ENCODE measurements around the gene AFMID. TPM values are rescaled to one million over a fixed set of nuclear protein-coding genes. Genes with fewer than 3 reads are reported as not detected.
A peak's percentile ranks its signal among the peaks of the same experiment; 100 is the strongest.

Gene AFMID
- total and polyA plus RNA-seq, 2 of the 13 experiments (the other 11 are each of a cell fraction or from before 2014, with no cell fraction given) = 249 to 270 TPM

DNA sequence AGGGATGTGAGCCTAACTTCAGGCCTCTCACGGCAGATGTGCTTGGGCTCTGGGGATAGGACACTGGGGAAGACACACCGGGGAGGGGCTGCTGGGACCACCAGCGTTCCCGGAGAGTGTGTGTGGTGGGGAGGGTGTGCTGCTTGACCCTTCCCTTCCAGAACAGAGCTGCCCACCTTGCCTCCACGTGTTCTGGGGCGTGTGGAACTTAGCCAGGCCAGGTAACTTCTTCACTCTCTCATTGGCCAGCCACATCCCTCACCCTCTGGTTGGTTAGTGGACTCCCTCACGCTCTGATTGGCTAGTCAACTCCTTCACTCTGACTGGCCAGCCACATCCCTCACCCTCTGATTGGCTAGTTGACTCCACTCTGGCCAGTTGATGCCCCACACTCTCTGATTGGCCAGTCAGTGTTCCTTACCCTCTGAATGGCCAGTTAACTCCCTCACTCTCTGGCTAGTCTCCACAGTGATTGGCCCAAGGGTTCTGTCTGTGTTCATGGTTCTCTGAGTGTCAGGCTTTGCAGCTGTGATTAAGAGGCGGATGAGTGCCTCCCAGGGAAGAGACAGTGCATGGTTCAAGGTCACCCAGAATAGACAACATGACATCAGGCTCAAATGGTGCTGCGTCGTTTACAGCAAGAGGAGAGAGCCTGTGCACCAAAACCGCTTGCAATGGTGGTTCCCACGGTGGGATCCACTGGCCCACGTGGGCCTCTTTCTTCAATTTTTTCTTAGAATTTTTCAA is 54.3 kb downstream of the AFMID start (continued):
- TF ChIP-seq, protein P1, sequence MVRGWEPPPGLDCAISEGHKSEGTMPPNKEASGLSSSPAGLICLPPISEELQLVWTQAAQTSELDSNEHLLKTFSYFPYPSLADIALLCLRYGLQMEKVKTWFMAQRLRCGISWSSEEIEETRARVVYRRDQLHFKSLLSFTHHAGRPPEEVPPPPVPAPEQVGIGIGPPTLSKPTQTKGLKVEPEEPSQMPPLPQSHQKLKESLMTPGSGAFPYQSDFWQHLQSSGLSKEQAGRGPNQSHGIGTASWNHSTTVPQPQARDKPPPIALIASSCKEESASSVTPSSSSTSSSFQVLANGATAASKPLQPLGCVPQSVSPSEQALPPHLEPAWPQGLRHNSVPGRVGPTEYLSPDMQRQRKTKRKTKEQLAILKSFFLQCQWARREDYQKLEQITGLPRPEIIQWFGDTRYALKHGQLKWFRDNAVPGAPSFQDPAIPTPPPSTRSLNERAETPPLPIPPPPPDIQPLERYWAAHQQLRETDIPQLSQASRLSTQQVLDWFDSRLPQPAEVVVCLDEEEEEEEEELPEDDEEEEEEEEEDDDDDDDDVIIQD (CRISPR knock-in tag; IDR thresholded peaks at IDR 0.05; ENCODE audit: low read depth) = peak; percentile 64
- TF ChIP-seq, protein P2, sequence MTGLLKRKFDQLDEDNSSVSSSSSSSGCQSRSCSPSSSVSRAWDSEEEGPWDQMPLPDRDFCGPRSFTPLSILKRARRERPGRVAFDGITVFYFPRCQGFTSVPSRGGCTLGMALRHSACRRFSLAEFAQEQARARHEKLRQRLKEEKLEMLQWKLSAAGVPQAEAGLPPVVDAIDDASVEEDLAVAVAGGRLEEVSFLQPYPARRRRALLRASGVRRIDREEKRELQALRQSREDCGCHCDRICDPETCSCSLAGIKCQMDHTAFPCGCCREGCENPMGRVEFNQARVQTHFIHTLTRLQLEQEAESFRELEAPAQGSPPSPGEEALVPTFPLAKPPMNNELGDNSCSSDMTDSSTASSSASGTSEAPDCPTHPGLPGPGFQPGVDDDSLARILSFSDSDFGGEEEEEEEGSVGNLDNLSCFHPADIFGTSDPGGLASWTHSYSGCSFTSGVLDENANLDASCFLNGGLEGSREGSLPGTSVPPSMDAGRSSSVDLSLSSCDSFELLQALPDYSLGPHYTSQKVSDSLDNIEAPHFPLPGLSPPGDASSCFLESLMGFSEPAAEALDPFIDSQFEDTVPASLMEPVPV (CRISPR knock-in tag; IDR thresholded peaks at IDR 0.05) = no peak; the same call in 1 of the 2 replicates
- TF ChIP-seq KAT2B (IDR thresholded peaks at IDR 0.05; ENCODE audit: borderline replicate concordance, low read depth, low read length) (no peak), ZNF605 (CRISPR knock-in tag; IDR thresholded peaks at IDR 0.05) (peak; percentile 31; the same call in 1 of the 2 replicates), GATAD2A (CRISPR knock-in tag; IDR thresholded peaks at IDR 0.05) (peak; percentile 87), ZNF724P (CRISPR knock-in tag; IDR thresholded peaks at IDR 0.05; ENCODE audit: borderline replicate concordance) (peak; percentile 78; the same call in 1 of the 2 replicates), HOXD1 (CRISPR knock-in tag; IDR thresholded peaks at IDR 0.05) (no peak), CC2D1A (CRISPR knock-in tag; IDR thresholded peaks at IDR 0.05) (0 out of 2 replicates have a peak, but pooled peaks have one; percentile 63), FOXC1 (CRISPR knock-in tag; IDR thresholded peaks at IDR 0.05; ENCODE audit: borderline replicate concordance) (0 out of 2 replicates have a peak, but pooled peaks have one; percentile 39), MED13 (CRISPR knock-in tag; IDR thresholded peaks at IDR 0.05) (no peak), SP140L (CRISPR knock-in tag; IDR thresholded peaks at IDR 0.05; ENCODE audit: borderline replicate concordance) (peak; percentile 68; the same call in 1 of the 2 replicates), ZSCAN30 (CRISPR knock-in tag; IDR thresholded peaks at IDR 0.05) (no peak), RFXAP (CRISPR knock-in tag; IDR thresholded peaks at IDR 0.05; ENCODE audit: borderline replicate concordance) (0 out of 2 replicates have a peak, but pooled peaks have one; percentile 60)
- TF ChIP-seq, protein P3, sequence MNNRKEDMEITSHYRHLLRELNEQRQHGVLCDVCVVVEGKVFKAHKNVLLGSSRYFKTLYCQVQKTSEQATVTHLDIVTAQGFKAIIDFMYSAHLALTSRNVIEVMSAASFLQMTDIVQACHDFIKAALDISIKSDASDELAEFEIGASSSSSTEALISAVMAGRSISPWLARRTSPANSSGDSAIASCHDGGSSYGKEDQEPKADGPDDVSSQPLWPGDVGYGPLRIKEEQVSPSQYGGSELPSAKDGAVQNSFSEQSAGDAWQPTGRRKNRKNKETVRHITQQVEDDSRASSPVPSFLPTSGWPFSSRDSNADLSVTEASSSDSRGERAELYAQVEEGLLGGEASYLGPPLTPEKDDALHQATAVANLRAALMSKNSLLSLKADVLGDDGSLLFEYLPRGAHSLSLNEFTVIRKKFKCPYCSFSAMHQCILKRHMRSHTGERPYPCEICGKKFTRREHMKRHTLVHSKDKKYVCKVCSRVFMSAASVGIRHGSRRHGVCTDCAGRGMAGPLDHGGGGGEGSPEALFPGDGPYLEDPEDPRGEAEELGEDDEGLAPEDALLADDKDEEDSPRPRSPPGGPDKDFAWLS (CRISPR knock-in tag; IDR thresholded peaks at IDR 0.05; ENCODE audit: borderline replicate concordance) = 0 out of 2 replicates have a peak, but pooled peaks have one; percentile 42
- TF ChIP-seq, protein P4, sequence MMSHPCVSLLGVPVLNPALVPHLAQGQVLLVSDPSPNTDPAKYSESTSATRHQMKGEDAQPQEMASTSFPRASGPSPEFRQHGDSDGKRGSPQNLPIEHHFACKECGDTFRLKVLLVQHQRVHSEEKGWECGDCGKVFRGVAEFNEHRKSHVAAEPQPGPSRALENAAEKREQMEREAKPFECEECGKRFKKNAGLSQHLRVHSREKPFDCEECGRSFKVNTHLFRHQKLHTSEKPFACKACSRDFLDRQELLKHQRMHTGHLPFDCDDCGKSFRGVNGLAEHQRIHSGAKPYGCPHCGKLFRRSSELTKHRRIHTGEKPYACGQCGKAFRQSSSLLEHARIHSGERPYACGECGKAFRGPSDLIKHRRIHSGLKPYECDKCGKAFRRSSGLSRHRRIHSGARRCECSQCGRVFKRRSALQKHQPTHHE (CRISPR knock-in tag; IDR thresholded peaks at IDR 0.05; ENCODE audit: borderline replicate concordance) = 0 out of 2 replicates have a peak, but pooled peaks have one; percentile 48
- TF ChIP-seq, protein P5, sequence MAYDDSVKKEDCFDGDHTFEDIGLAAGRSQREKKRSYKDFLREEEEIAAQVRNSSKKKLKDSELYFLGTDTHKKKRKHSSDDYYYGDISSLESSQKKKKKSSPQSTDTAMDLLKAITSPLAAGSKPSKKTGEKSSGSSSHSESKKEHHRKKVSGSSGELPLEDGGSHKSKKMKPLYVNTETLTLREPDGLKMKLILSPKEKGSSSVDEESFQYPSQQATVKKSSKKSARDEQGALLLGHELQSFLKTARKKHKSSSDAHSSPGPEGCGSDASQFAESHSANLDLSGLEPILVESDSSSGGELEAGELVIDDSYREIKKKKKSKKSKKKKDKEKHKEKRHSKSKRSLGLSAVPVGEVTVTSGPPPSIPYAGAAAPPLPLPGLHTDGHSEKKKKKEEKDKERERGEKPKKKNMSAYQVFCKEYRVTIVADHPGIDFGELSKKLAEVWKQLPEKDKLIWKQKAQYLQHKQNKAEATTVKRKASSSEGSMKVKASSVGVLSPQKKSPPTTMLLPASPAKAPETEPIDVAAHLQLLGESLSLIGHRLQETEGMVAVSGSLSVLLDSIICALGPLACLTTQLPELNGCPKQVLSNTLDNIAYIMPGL (CRISPR knock-in tag; IDR thresholded peaks at IDR 0.05; ENCODE audit: borderline replicate concordance in 1 of 2, low read depth in 1 of 2) = peak; percentile 20 to 50; a peak in 3 of 4 replicates
- TF ChIP-seq, protein P6, sequence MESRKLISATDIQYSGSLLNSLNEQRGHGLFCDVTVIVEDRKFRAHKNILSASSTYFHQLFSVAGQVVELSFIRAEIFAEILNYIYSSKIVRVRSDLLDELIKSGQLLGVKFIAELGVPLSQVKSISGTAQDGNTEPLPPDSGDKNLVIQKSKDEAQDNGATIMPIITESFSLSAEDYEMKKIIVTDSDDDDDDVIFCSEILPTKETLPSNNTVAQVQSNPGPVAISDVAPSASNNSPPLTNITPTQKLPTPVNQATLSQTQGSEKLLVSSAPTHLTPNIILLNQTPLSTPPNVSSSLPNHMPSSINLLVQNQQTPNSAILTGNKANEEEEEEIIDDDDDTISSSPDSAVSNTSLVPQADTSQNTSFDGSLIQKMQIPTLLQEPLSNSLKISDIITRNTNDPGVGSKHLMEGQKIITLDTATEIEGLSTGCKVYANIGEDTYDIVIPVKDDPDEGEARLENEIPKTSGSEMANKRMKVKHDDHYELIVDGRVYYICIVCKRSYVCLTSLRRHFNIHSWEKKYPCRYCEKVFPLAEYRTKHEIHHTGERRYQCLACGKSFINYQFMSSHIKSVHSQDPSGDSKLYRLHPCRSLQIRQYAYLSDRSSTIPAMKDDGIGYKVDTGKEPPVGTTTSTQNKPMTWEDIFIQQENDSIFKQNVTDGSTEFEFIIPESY (CRISPR knock-in tag; IDR thresholded peaks at IDR 0.05) = no peak

Data from HepG2 (cell line).